ENCODE results near the gene UNK. TPM values are rescaled to one million over a fixed set of nuclear protein-coding genes. Genes with fewer than 3 reads are reported as not detected.

Gene UNK
- total and polyA plus RNA-seq, 2 donors from 2014 or later = 12.0 to 35.5 TPM

DNA sequence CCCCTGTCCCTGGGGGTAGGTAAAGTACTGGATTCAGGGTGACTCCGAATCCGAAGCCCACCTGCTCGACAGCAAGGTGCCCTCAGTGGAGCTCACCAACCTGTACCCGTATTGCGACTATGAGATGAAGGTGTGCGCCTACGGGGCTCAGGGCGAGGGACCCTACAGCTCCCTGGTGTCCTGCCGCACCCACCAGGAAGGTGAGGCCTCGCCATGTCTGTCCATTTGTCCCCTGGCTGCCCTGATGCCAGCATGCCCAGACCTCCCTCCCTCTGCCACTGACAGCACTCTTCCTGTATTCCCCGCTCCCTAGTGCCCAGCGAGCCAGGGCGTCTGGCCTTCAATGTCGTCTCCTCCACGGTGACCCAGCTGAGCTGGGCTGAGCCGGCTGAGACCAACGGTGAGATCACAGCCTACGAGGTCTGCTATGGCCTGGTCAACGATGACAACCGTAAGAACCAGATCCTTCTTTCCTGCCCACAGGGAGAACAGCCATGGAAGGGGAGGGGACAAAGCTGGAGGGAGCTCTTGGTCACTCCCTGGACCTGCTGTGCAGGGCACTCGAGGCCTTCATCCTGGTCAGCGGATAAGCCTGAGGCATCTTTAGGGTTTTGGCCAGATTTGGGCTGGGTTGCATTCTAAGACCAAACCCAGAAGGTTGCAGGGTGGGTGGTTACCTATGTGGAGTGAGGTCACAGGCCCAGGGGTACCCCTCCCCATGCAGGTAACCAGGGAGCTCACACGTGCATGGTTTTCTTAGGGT lies 33.8 kb upstream of the UNK start:
- H3K36me3 ChIP-seq (ENCODE audit: control insufficient read depth in 2 of 3, insufficient read depth in 3 of 3, low read length in 3 of 3) = no peaks in the 10 kb centered on the region
- H3K27ac ChIP-seq (ENCODE audit: low read depth in 2 of 2, low read length in 2 of 2) = peak overlapping the region in 1 of 2 donors; percentile 23
- H3K27me3 ChIP-seq (ENCODE audit: control insufficient read depth, insufficient read depth, low read length) = no peaks in the 10 kb centered on the region
- peaks cover 2 to 16% (median 10%) of the 10 kb centered on the region in 3 donors for H3K4me1 ChIP-seq (ENCODE audit: control insufficient read depth in 2 of 3, insufficient read depth in 2 of 3, low read depth in 1 of 3, low read length in 3 of 3)
- DNase-seq (peak in 1 of 5 donors; percentile 74), FAIRE-seq (no peak)
- H3K4me3 ChIP-seq (ENCODE audit: low read length in 3 of 3) = no peak overlapping the region
- TF ChIP-seq, protein P1, sequence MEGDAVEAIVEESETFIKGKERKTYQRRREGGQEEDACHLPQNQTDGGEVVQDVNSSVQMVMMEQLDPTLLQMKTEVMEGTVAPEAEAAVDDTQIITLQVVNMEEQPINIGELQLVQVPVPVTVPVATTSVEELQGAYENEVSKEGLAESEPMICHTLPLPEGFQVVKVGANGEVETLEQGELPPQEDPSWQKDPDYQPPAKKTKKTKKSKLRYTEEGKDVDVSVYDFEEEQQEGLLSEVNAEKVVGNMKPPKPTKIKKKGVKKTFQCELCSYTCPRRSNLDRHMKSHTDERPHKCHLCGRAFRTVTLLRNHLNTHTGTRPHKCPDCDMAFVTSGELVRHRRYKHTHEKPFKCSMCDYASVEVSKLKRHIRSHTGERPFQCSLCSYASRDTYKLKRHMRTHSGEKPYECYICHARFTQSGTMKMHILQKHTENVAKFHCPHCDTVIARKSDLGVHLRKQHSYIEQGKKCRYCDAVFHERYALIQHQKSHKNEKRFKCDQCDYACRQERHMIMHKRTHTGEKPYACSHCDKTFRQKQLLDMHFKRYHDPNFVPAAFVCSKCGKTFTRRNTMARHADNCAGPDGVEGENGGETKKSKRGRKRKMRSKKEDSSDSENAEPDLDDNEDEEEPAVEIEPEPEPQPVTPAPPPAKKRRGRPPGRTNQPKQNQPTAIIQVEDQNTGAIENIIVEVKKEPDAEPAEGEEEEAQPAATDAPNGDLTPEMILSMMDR (IDR thresholded peaks at IDR 0.05; ENCODE audit: borderline replicate concordance, extremely low read depth, insufficient read depth) = no peak
- no peaks in the 10 kb centered on the region for H3K9me3 ChIP-seq (ENCODE audit: control insufficient read depth in 2 of 3, insufficient read depth in 1 of 3, low read length in 3 of 3)
- intact Hi-C loops (cut with DNase I) = no loop called here
- no peak overlapping the region for H3K9ac ChIP-seq (ENCODE audit: low read length in 3 of 3)

DNA sequence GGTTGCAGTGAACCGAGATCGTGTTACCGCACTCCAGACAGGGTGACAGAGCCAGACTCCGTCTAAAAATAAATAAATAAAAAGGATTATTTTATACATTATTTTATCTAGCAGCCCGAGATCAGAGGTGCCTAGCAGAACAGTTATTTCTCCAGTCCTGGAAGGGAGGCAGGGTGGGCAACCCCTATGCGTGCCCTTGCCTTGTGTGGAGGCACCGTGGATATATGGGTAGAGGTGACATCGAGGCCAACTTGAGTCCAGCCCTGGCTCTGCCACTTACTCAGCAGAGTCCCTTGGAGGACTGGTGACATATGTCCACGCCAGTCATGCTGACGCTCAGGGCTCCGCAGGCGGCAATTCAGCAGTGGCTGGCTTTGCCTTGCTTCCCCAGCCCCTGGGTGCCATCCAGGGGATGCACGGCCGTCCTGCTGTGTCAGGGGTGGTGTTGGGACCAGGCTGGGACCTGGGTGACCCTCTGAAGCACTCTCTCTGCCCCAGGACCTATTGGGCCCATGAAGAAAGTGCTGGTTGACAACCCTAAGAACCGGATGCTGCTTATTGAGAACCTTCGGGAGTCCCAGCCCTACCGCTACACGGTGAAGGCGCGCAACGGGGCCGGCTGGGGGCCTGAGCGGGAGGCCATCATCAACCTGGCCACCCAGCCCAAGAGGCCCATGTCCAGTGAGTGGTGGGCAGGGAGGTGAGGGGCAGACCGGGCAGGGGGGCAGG lies 32.8 kb upstream of the UNK start:
- Histone ChIP-seq H3K27me3 (ENCODE audit: control insufficient read depth, insufficient read depth, low read length) (no peaks in the 10 kb centered on the region), H3K9me3 (ENCODE audit: control insufficient read depth in 2 of 3, insufficient read depth in 1 of 3, low read length in 3 of 3) (no peaks in the 10 kb centered on the region), H3K9ac (ENCODE audit: low read length in 3 of 3) (no peak overlapping the region), H3K4me3 (ENCODE audit: low read length in 3 of 3) (no peak overlapping the region), H3K4me1 (ENCODE audit: control insufficient read depth in 2 of 3, insufficient read depth in 2 of 3, low read depth in 1 of 3, low read length in 3 of 3) (peaks cover 2 to 18% (median 10%) of the 10 kb centered on the region in 3 donors), H3K27ac (ENCODE audit: low read depth in 2 of 2, low read length in 2 of 2) (no peak overlapping the region), H3K36me3 (ENCODE audit: control insufficient read depth in 2 of 3, insufficient read depth in 3 of 3, low read length in 3 of 3) (no peaks in the 10 kb centered on the region)
- DNase-seq (no peak), FAIRE-seq (no peak)
- TF ChIP-seq, protein P1 (IDR thresholded peaks at IDR 0.05; ENCODE audit: borderline replicate concordance, extremely low read depth, insufficient read depth) = no peak
- intact Hi-C loops (cut with DNase I) = no loop called here

DNA sequence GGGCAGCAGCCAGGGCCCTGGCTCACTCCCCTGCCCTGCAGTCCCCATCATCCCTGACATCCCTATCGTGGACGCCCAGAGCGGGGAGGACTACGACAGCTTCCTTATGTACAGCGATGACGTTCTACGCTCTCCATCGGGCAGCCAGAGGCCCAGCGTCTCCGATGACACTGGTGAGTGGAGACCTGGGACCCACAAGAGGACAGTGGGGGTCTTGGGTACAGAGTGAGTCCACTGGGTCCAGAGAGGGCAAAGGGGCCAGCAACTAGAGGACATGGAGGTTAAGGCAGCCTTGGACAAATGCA lies 32.2 kb upstream of the UNK start:
- peaks cover 2 to 18% (median 10%) of the 10 kb centered on the region in 3 donors for H3K4me1 ChIP-seq (ENCODE audit: control insufficient read depth in 2 of 3, insufficient read depth in 2 of 3, low read depth in 1 of 3, low read length in 3 of 3)
- no peak overlapping the region for H3K4me3 ChIP-seq (ENCODE audit: low read length in 3 of 3)
- H3K9me3 ChIP-seq (ENCODE audit: control insufficient read depth in 2 of 3, insufficient read depth in 1 of 3, low read length in 3 of 3) = no peaks in the 10 kb centered on the region
- H3K27me3 ChIP-seq (ENCODE audit: control insufficient read depth, insufficient read depth, low read length) = no peaks in the 10 kb centered on the region
- no peak for DNase-seq
- TF ChIP-seq, protein P1 (IDR thresholded peaks at IDR 0.05; ENCODE audit: borderline replicate concordance, extremely low read depth, insufficient read depth) = no peak
- no peaks in the 10 kb centered on the region for H3K36me3 ChIP-seq (ENCODE audit: control insufficient read depth in 2 of 3, insufficient read depth in 3 of 3, low read length in 3 of 3)
- no peak for FAIRE-seq
- no peak overlapping the region for H3K9ac ChIP-seq (ENCODE audit: low read length in 3 of 3)
- intact Hi-C loops (cut with DNase I) = no loop called here
- H3K27ac ChIP-seq (ENCODE audit: low read depth in 2 of 2, low read length in 2 of 2) = no peak overlapping the region

All from kidney (tissue), 14 donors.